H9 (cell line): Measurements from ENCODE around the gene PKMYT1. TPM values are rescaled to one million over a fixed set of nuclear protein-coding genes. Genes with fewer than 3 reads are reported as not detected.

Experiments
- DNase-seq: peaks from one replicate; pipeline ENCODE4 v3.0.0-alpha.2; 2017
- H2AFZ ChIP-seq: one replicate; pipeline ENCODE4 v1.6.1; 2013; ENCODE audit warnings: mild to moderate bottlenecking, low read length, control low read depth, moderate library complexity
- H2AK5ac ChIP-seq: 2 replicates; pipeline ENCODE4 v1.6.1; 2013; ENCODE audit warnings: low read length, control low read depth, mixed read lengths; ENCODE audit not compliant: insufficient read length
- H2BK120ac ChIP-seq: one replicate; pipeline ENCODE4 v1.6.1; 2013; ENCODE audit warnings: low read depth, mild to moderate bottlenecking, low read length, control low read depth, inconsistent platforms; ENCODE audit not compliant: poor library complexity, severe bottlenecking
- H2BK12ac ChIP-seq: 2 replicates; pipeline ENCODE4 v1.6.1; 2013; ENCODE audit warnings: low read length, control low read depth, mixed read lengths, low read depth; ENCODE audit not compliant: insufficient read length
- H2BK15ac ChIP-seq: 2 replicates; pipeline ENCODE4 v1.6.1; 2013; ENCODE audit warnings: low read depth, low read length, control low read depth
- H2BK20ac ChIP-seq: one replicate; pipeline ENCODE4 v1.6.1; 2013; ENCODE audit warnings: low read depth, mild to moderate bottlenecking, low read length, control low read depth, inconsistent platforms; ENCODE audit not compliant: poor library complexity, severe bottlenecking
- H2BK5ac ChIP-seq: 2 replicates; pipeline ENCODE4 v1.6.1; 2013; ENCODE audit warnings: low read length, control low read depth, mixed read lengths; ENCODE audit not compliant: insufficient read length
- H3K14ac ChIP-seq: 2 replicates; pipeline ENCODE4 v1.6.1; 2013; ENCODE audit warnings: low read length, control low read depth; ENCODE audit not compliant: insufficient read depth
- H3K18ac ChIP-seq: 2 replicates; pipeline ENCODE4 v1.6.1; 2013; ENCODE audit warnings: low read depth, mild to moderate bottlenecking, mixed read lengths, low read length, control low read depth; ENCODE audit not compliant: insufficient read length
- H3K23ac ChIP-seq: 2 replicates; pipeline ENCODE4 v1.6.1; 2013; ENCODE audit warnings: low read length, control low read depth, mixed read lengths, low read depth; ENCODE audit not compliant: insufficient read length
- H3K23me2 ChIP-seq: 2 replicates; pipeline ENCODE4 v1.6.1; 2013; ENCODE audit warnings: low read depth, mild to moderate bottlenecking, mixed read lengths, low read length, control low read depth; ENCODE audit not compliant: insufficient read length, poor library complexity, severe bottlenecking
- H3K27ac ChIP-seq: 2 replicates; pipeline ENCODE4 v1.5.1; 2013; ENCODE audit warnings: low read length, control low read depth, mixed read lengths, low read depth; ENCODE audit not compliant: insufficient read length
- H3K27me3 ChIP-seq: 2 replicates; pipeline ENCODE4 v1.6.1; 2013; ENCODE audit warnings: low read length, control low read depth, inconsistent platforms; ENCODE audit not compliant: insufficient read depth
- H3K4ac ChIP-seq: 2 replicates; pipeline ENCODE4 v1.6.1; 2013; ENCODE audit warnings: low read depth, mild to moderate bottlenecking, control low read depth, inconsistent platforms, low read length, moderate library complexity
- H3K4me1 ChIP-seq: 2 replicates; pipeline ENCODE4 v1.6.1; 2013; ENCODE audit warnings: low read length, control low read depth, inconsistent platforms; ENCODE audit not compliant: insufficient read depth
- H3K4me2 ChIP-seq: 2 replicates; pipeline ENCODE4 v1.6.1; 2013; ENCODE audit warnings: low read length, control low read depth, mixed read lengths; ENCODE audit not compliant: insufficient read length, insufficient read depth
- H3K56ac ChIP-seq: 2 replicates; pipeline ENCODE4 v1.6.1; 2013; ENCODE audit warnings: low read depth, mild to moderate bottlenecking, mixed read lengths, low read length, control low read depth; ENCODE audit not compliant: insufficient read length
- H3K79me1 ChIP-seq: 2 replicates; pipeline ENCODE4 v1.6.1; 2013; ENCODE audit warnings: low read depth, mild to moderate bottlenecking, moderate library complexity, low read length, control low read depth, inconsistent platforms; ENCODE audit not compliant: insufficient read depth, poor library complexity, severe bottlenecking
- H3K79me2 ChIP-seq: 2 replicates; pipeline ENCODE4 v1.6.1; 2013; ENCODE audit warnings: low read length, control low read depth, inconsistent platforms; ENCODE audit not compliant: insufficient read depth
- H3K9ac ChIP-seq: 2 replicates; pipeline ENCODE4 v1.6.1; 2013; ENCODE audit warnings: low read length, control low read depth, mixed read lengths; ENCODE audit not compliant: insufficient read length; ENCODE audit errors: extremely low read depth
- H3K9me3 ChIP-seq: one replicate; pipeline ENCODE4 v1.6.1; 2013; ENCODE audit warnings: low read depth, low read length, inconsistent platforms; ENCODE audit not compliant: control insufficient read depth
- H3T11ph ChIP-seq: one replicate; pipeline ENCODE4 v1.6.1; 2013; ENCODE audit warnings: mild to moderate bottlenecking, low read length, control low read depth, inconsistent platforms
- H4K20me1 ChIP-seq: one replicate; pipeline ENCODE4 v1.6.1; 2013; ENCODE audit not compliant: control insufficient read depth, insufficient read length, insufficient read depth
- H4K5ac ChIP-seq: 2 replicates; pipeline ENCODE4 v1.6.1; 2013; ENCODE audit warnings: low read depth, mild to moderate bottlenecking, mixed read lengths, low read length, control low read depth; ENCODE audit not compliant: insufficient read length
- H4K8ac ChIP-seq: replicated peaks from 2 replicates; pipeline ENCODE4 v1.6.1; 2013; ENCODE audit warnings: low read length, control low read depth, mixed read lengths, low read depth; ENCODE audit not compliant: insufficient read length
- H4K91ac ChIP-seq: 2 replicates; pipeline ENCODE4 v1.6.1; 2013; ENCODE audit warnings: low read depth, mild to moderate bottlenecking, moderate library complexity, mixed read lengths, low read length, control low read depth; ENCODE audit not compliant: insufficient read length
- H3K27ac Mint-ChIP-seq, 3 experiments: 2 replicates in 2 of 3; 3 replicates in 1 of 3; pipeline ENCODE4 v1.8.0; 2020 to 2021; ENCODE audit warnings: mixed read lengths in 3 of 3, mild to moderate bottlenecking in 1 of 3, moderate library complexity in 1 of 3
- H3K27me3 Mint-ChIP-seq: 2 replicates; pipeline ENCODE4 v1.8.0; 2021; ENCODE audit warnings: low read depth, mild to moderate bottlenecking, moderate library complexity, mixed read lengths
- H3K36me3 Mint-ChIP-seq, 3 experiments: 2 replicates in 2 of 3; 3 replicates in 1 of 3; pipeline ENCODE4 v1.8.0; 2020 to 2021; ENCODE audit warnings: low read depth in 3 of 3, mixed read lengths in 3 of 3; ENCODE audit not compliant: insufficient read depth in 1 of 3
- H3K4me1 Mint-ChIP-seq, 2 experiments: 2 replicates each; pipeline ENCODE4 v1.8.0; 2020; ENCODE audit warnings: mixed read lengths in 2 of 2
- H3K4me3 Mint-ChIP-seq, 2 experiments: 2 replicates in 1 of 2; 3 replicates in 1 of 2; pipeline ENCODE4 v1.8.0; 2020 to 2021; ENCODE audit warnings: mild to moderate bottlenecking in 2 of 2, mixed read lengths in 2 of 2, moderate library complexity in 1 of 2
- H3K9me3 Mint-ChIP-seq, 2 experiments: 2 replicates in 1 of 2; 3 replicates in 1 of 2; pipeline ENCODE4 v1.8.0; 2020; ENCODE audit warnings: mild to moderate bottlenecking in 2 of 2, mixed read lengths in 2 of 2, moderate library complexity in 1 of 2
- WGBS: extraction: QIAGEN DNeasy Blood & Tissue Kit; methylation state at CpG from one replicate; pipeline ENCODE4 v1.1.7; 2013; ENCODE audit warnings: missing lambda C conversion rate, low lambda C conversion rate, mixed read lengths; ENCODE audit not compliant: insufficient read length; ENCODE audit errors: extremely low coverage; 5-methylcytosine and 5-hydroxymethylcytosine counted together
- total RNA-seq: library from RNA; stranded (reverse); gene quantifications from 2 replicates; pipeline ENCODE4 v1.2.1, GENCODE V29; 2021
- TF ChIP-seq, protein P1 (sequence below): fragments of 200-600 bp; sonication (generic); conservative IDR thresholded peaks from 3 replicates; pipeline ENCODE4 v1.8.0; 2021; ENCODE audit warnings: antibody characterized with exemption, mild to moderate bottlenecking

The PKMYT1 gene
- total RNA-seq, 1 experiment from 2014 or later, result 114 TPM

DNA sequence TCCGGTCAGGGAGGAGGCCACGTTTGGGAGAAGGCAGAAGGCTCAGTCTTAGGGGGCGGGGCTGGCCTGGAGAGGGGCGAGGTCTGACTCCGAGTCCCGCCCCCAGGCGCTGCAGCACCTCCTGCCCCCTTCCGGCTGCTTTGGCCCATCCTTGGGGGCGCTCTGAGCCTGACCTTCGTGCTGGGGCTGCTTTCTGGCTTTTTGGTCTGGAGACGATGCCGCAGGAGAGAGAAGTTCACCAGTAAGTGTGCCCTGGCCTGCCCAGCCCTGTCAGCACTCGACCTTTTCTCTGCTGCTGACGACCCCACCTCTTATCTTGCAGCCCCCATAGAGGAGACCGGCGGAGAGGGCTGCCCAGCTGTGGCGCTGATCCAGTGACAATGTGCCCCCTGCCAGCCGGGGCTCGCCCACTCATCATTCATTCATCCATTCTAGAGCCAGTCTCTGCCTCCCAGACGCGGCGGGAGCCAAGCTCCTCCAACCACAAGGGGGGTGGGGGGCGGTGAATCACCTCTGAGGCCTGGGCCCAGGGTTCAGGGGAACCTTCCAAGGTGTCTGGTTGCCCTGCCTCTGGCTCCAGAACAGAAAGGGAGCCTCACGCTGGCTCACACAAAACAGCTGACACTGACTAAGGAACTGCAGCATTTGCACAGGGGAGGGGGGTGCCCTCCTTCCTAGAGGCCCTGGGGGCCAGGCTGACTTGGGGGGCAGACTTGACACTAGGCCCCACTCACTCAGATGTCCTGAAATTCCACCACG, 41.4 kb upstream of the PKMYT1 start:
- Mint-ChIP-seq H3K4me1 (peaks cover 24 to 53% of the 10 kb centered on the region in 2 experiments), H3K9me3 (no peaks in the 10 kb centered on the region; a peak in 2 of 5 replicates)

More for the DNA sequence above, 41.4 kb upstream of the PKMYT1 start:
- Histone ChIP-seq H2BK15ac (no peak overlapping the region), H2AK5ac (no peak overlapping the region), H3K9ac (peak overlapping the region; percentile 61), H3K27ac (peak overlapping the region; percentile 13), H3K27me3 (no peaks in the 10 kb centered on the region), H3K4ac (no peak overlapping the region), H3T11ph (no peak overlapping the region), H3K18ac (peak overlapping the region; percentile 16), H2BK12ac (peak overlapping the region; percentile 29), H3K14ac (peak overlapping the region; percentile 33; the same call in 1 of the 2 replicates), H2BK5ac (no peak overlapping the region), H3K4me2 (peak overlapping the region; percentile 51), H3K23ac (no peak overlapping the region), H4K8ac (no peak overlapping the region), H2AFZ (no peak overlapping the region), H3K9me3 (no peaks in the 10 kb centered on the region), H4K91ac (no peak overlapping the region), H2BK120ac (no peak overlapping the region), H3K79me2 (peaks cover 4% of the 10 kb centered on the region; the same call in 1 of the 2 replicates), H3K23me2 (peaks cover 33% of the 10 kb centered on the region), H4K5ac (no peak overlapping the region), H4K20me1 (no peaks in the 10 kb centered on the region), H3K79me1 (no peaks in the 10 kb centered on the region), H2BK20ac (no peak overlapping the region), H3K4me1 (peaks cover 2% of the 10 kb centered on the region; the same call in 1 of the 2 replicates), H3K56ac (no peak overlapping the region)
- H3K36me3 Mint-ChIP-seq, result peaks cover 15 to 40% (median 28%) of the 10 kb centered on the region in 3 experiments
- no CpG with 5 or more reads among the region's 25 CpGs for WGBS
- H3K4me3 Mint-ChIP-seq, result peak overlapping the region; percentile 93 to 96
- H3K27me3 Mint-ChIP-seq, result peaks cover 7% of the 10 kb centered on the region
- TF ChIP-seq, protein P1, sequence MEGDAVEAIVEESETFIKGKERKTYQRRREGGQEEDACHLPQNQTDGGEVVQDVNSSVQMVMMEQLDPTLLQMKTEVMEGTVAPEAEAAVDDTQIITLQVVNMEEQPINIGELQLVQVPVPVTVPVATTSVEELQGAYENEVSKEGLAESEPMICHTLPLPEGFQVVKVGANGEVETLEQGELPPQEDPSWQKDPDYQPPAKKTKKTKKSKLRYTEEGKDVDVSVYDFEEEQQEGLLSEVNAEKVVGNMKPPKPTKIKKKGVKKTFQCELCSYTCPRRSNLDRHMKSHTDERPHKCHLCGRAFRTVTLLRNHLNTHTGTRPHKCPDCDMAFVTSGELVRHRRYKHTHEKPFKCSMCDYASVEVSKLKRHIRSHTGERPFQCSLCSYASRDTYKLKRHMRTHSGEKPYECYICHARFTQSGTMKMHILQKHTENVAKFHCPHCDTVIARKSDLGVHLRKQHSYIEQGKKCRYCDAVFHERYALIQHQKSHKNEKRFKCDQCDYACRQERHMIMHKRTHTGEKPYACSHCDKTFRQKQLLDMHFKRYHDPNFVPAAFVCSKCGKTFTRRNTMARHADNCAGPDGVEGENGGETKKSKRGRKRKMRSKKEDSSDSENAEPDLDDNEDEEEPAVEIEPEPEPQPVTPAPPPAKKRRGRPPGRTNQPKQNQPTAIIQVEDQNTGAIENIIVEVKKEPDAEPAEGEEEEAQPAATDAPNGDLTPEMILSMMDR, result peak; percentile 67
- peak; percentile 80 for DNase-seq
- peak overlapping the region; percentile 98 to 100 (median 99) for H3K27ac Mint-ChIP-seq
